HUDEP-2 (cell line): ENCODE results near the gene SHMT1.
A peak's percentile ranks its signal among the peaks of the same experiment; 100 is the strongest.
"Not testable (repeated sequence)": the region's sequence is repeated elsewhere in the genome, so short reads cannot be mapped to it uniquely, and the experiment has no call there.

Source experiments
- DNase-seq, 76 experiments: peaks; one replicate each; lab custom pipeline; 2025; ENCODE audit not compliant: unreplicated experiment in 76 of 76; lab: John Stamatoyannopoulos, UW

Gene SHMT1

GRCh38 chr17:18379246-18380146 is 16.1 kb upstream of the SHMT1 start:
- DNase-seq = peak in 16 of 76 experiments; percentile 2 to 54 (median 24)

- not testable (repeated sequence) for DNase-seq
Measured at GRCh38 chr17:18378614-18379013, 15.3 kb upstream of the SHMT1 start.

DNA sequence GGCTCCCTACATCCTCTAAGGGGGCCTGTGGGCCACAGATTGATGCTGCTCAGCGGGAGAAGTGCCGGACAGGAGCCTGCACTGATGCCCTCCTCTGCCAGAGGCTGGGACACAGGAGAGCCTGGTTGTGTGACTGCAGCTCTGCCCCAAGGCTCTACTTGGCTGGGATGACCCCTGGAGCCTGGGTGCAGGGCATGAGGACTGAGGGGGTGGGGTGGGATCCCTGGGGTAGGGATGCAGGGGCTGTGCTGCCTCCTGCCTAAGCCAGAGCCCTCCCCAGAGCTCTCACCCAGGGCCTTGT is 14.8 kb upstream of the SHMT1 start:
- DNase-seq = no peak

GRCh38 chr17:18377437-18378204 is 14.3 kb upstream of the SHMT1 start, which contains the start of gene EVPLL:
TSS of gene EVPLL (plus strand) at chr17:18377778. CDS start at chr17:18380938, 3,160 bp downstream.
- DNase-seq = peak in 70 of 76 experiments; percentile 19 to 89 (median 63)

DNA sequence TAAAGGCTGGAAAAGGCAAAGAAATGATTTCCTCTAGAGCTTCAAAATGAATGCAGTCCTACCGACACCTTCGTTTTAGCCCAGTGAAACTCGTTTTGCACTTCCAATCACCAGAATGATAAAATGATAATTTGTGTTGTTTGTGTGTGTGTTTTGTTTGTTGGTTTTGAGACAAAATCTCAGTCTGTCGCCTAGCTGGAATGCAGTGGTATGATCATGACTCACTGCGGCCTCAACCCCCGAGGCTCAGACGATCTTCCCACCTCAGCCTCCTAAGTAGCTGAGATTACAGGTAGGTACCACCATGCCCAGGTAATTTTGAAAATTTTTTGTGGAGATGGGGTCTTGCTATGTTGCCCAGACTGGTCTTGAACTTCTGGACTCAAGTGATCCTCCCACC is 10.9 kb upstream of the SHMT1 start:
- DNase-seq = no peak

DNA sequence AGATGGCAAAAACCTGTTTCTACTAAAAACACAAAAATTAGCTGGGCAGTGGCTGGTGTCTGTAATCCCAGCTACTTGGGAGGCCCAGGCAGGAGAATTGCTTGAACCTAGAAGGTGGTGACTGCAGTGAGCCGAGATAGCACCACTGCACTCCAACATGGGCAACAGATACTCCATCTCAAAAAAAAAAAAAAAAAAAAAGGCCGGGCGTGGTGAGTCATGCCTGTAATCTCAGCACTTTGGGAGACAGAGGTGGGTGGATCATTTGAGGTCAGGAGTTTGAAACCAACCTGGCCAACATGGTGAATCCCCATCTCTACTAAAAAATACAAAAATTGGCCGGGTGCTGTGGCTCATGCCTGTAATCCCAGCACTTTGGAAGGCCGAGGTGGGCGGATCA is 9.8 kb upstream of the SHMT1 start:
- DNase-seq = peak in 24 of 76 experiments; percentile 4 to 59 (median 18)

GRCh38 chr17:18371455-18371854 is 8.1 kb upstream of the SHMT1 start:
- DNase-seq = no peak

DNA sequence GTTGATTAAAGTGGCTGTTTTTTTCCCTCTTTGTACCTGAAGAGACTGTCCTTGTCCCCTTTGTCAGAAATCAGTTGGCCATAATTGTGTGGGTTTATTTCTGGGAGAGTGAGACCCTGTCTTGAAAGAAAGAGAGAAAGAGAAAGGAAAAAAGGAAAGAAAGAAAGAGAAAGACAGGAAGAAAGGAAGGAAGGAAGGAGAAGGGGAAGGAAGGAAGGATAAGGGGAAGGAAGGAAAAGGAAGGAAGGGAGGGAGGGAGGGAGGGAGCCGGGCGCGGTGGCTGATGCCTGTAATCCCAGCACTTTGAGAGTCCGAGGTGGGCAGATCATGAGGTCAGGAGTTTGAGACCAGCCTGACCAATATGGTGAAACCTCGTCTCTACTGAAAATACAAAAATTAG is 7.4 kb upstream of the SHMT1 start:
- DNase-seq = no peak

DNA sequence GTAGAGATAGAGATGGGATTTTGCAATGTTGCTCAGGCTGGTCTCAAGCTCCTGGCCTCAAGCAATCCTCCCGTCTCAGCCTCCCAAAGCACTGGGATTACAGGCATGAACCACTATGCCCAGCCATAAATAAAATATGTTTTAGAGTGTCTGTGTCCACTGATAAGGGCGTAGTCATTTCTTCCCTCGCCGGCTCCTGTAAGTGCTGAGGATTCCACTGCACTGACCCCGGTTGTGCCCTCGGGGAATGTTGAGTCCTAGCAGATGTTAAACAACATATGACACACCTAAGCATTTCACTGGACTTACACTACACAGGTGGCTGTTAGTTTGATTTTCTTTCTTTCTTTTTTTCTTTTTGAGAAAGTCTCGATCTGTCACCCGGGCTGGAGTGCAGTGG is 5.6 kb upstream of the SHMT1 start:
- DNase-seq = no peak

DNA sequence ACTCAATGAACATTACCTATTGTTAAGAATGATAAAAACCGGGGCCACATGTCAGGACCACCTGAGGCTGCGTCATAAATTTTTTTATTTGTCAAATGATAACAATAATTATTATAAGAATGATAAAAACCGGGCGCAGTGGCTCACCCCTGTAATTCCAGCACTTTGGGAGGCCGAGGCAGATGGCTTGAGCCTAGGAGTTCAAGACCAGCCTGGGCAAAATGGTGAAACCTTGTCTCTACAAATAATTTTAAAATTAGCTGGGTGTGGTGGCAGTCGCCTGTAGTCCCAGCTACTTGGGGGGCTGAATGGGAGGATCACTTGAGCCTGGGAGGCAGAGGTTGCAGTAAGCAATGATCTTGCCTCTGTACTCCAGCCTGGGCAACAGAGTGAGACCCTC is 816 bp upstream of the SHMT1 start:
- DNase-seq = no peak

GRCh38 chr17:18362698-18363100 is 651 bp downstream of the SHMT1 start:
- DNase-seq = peak in 2 of 76 experiments; percentile 5 to 24

- no peak for DNase-seq
Measured at GRCh38 chr17:18361837-18362697, 1.3 kb downstream of the SHMT1 start.

DNA sequence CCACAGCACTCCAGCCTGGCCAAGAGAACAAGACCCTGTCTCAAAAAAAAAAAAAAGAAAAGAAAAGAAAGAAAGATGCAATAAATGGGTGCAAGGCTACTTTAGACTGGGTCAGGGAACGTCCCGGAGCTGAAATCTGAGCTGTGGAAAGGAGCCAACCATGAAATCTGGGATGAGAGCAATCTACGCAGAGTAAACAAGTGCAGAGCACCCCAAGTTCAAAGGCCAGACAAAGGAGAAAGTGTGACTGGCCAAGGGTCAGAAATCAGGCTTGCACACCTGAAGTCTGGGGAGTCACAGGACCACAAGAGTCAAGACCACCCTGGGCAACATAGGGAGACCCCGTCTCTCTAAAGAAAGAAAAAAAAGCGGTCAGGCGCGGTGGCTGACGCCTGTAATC is 2.8 kb downstream of the SHMT1 start:
- DNase-seq = no peak

GRCh38 chr17:18356624-18357023 is 6.7 kb downstream of the SHMT1 start:
- no peak for DNase-seq

DNA sequence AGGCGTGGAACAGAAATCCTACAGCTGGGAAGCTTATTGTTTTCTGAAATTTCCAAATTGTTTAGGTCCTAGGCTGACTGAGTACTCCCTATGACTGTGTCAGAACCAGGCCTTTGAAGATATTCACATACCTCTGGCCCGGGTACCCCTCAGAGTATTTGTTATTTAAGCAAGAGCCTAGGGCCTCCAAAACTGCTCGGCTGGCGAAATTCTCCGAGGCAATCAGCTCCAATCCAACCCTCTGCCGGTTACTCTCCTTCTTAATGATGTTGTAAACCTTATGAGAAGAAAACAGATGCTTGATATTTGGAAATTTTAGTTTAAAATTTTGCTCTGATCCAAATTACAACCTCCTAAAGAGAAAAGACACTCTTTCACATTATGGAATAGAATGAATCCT is 9.8 kb downstream of the SHMT1 start:
- DNase-seq = no peak

GRCh38 chr17:18344021-18344420 is 19.3 kb downstream of the SHMT1 start:
- no peak for DNase-seq

DNA sequence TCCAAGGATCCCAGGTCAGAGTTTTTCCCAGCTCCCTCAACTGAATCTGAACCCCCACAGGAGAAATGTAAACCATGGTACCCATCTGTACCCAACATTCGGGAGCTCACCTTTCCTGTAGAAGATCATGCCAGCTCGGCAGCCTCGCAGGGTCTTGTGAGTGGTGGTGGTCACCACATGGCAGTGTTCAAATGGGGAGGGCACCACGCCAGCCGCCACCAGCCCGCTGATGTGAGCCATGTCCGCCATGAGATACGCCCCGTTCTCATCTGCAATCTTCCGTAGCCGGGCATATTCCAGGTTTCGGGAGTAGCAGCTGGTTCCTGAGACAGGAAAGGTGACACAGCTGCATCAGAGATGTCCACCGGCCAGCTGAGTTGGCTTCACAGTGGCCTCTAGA is 23.4 kb downstream of the SHMT1 start:
- DNase-seq = no peak

- DNase-seq = not testable (repeated sequence)
Measured at GRCh38 chr17:18338158-18338557, 25.2 kb downstream of the SHMT1 start.

- DNase-seq = no peak
Measured at GRCh38 chr17:18332909-18333489, 30.4 kb downstream of the SHMT1 start.

DNA sequence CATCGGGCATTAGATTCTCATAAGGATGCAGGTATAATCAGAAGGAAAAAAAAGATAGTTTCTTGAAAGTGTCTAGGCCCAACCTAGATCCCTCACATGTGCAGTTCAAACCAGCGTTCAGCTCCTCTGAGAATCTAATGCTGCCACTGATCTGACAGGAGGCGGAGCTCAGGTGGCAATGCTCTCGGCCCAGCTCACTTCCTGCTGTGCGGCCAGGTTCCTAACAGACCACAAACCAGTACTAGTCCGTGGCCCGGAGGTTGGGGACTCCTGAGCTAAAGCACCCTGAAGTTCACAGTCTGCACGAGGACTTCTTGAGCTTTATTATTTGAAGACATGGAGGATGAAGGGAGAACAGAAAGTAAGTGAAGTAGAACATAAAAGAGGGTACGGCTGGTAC is 31.5 kb downstream of the SHMT1 start:
- DNase-seq = no peak
